ENCODE data around the gene CCNL2.

DNA sequence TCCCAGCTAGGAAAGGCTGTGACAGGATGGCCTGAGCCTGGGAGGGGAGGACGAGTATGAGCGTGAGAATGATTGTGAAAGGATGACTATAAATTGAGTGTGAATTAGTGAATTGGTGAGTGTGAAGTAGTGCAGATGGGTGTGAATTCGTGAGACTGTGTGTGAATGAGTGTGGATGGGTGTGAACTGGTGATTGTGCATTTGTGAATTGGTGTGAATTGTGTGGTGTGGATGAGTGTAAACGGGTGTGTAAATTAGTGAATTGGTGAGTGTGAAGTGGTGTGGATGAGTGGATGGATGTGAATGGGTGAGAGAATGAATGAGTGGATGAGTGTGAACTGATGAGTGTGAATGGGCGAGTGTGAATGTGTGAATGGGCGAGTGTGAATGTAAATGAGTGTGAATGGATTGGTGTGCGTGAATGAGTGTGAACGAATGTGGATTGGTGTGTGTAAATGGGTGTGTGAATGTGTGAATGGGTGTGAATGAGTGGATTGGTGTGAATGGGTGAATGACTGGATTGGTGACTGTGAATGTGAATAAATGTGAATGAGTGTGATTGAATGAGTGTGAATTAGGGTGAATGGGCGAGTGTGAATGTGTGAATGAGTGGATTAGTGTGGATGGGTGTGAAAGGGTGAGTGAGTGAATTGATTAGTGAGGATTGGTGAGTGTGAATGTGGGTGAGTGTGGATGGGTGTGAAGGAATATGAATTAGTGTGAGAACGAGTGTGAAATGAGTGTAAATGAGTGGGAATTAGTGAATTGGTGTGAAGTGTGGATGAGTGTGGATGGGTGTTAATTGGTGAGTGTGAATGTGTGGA lies 33.0 kb downstream of the CCNL2 start:
- TF ChIP-seq, protein P1, sequence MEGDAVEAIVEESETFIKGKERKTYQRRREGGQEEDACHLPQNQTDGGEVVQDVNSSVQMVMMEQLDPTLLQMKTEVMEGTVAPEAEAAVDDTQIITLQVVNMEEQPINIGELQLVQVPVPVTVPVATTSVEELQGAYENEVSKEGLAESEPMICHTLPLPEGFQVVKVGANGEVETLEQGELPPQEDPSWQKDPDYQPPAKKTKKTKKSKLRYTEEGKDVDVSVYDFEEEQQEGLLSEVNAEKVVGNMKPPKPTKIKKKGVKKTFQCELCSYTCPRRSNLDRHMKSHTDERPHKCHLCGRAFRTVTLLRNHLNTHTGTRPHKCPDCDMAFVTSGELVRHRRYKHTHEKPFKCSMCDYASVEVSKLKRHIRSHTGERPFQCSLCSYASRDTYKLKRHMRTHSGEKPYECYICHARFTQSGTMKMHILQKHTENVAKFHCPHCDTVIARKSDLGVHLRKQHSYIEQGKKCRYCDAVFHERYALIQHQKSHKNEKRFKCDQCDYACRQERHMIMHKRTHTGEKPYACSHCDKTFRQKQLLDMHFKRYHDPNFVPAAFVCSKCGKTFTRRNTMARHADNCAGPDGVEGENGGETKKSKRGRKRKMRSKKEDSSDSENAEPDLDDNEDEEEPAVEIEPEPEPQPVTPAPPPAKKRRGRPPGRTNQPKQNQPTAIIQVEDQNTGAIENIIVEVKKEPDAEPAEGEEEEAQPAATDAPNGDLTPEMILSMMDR (conservative IDR thresholded peaks at IDR 0.05; ENCODE audit: low read depth, low read length) = no peak
- no peak for TF ChIP-seq EZH2 (IDR thresholded peaks at IDR 0.05; ENCODE audit: borderline replicate concordance, low read depth, low read length, poor library complexity, severe bottlenecking)
